GM12865 (cell line): ENCODE results near the gene CAPZB.

Experiments
- DNase-seq: peaks from one replicate; pipeline ENCODE4 v3.0.0; 2010; ENCODE audit warnings: low read depth
- H3K4me3 ChIP-seq: 2 replicates; pipeline ENCODE4 v1.5.1; 2011; ENCODE audit warnings: mild to moderate bottlenecking, low read depth, low read length, control low read depth
- CTCF ChIP-seq: IDR thresholded peaks from 2 replicates; pipeline ENCODE4 v1.5.1; 2011; ENCODE audit warnings: low read length, control low read depth, low read depth, inconsistent platforms; ENCODE audit not compliant: insufficient read depth; ENCODE audit errors: missing control alignments

CAPZB gene

GRCh38 chr1:19437891-19438294 is 47.4 kb downstream of the CAPZB start:
- TF ChIP-seq CTCF: no peak
- DNase-seq: no peak
- no peak overlapping the region for H3K4me3 ChIP-seq

DNA sequence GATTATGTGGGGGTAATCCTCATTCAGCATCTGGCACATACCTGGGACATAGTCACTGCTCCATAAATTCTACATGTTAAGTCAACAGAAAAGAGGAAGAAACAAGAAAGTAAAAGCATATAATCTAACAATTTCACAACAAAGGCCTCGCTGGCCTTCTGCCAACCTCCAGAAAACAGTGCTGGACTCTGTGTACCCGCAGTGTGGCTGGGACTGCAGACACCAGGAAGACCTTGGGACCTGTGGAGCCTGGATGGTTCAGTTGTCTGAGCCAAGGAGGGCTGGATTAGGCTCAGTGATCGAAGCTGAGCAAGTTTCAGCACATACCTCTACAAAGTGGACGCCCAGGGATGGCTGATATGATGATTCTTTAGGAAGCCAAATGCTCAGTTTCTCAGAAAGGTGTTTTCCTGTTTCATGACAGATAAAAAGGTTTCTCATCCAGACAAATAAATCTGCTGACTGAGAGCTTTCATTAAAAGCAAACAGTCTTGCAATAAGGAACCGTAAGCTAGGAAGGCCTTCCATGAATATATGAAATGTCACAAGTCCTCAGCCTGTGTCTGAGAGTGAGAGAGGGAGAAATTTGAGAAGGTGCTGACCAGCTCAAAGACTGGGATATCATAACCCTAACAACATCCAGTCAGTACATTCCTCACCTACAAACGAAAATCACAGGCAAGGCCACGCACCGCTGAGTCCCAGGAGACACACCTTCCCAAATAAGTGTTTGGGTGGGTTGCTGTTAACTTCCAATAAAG is 48.4 kb downstream of the CAPZB start:
- DNase-seq: no peak

DNA sequence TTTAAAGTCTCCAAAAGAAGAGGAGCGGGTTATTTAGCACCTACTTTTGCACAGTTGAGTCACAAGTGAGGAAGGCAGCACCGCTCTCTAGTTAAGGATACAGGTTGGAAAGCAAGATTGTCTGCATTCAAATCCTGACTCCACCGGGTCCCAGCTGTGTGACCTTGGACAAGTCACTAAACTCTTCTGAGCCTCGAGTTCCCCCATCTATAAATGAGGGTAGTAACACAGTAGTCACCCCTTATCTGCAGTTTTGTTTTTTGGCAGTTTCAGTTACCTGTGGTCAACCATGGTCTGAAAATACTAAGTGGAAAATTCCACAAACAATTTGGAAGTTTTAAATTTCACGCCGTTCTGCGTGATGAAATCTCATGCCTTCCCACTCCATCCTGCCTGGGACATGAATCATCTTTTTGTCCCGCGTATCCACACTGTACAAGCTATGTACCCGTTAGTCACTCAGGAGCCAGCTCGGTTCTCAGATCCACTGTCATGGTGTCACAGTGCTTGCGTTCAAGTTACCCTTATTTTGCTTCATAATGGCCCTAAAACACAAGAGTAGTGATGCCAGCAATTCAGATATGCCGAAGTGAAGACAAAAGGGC is 49.4 kb downstream of the CAPZB start:
- no peak overlapping the region for H3K4me3 ChIP-seq
- DNase-seq: no peak

More for the DNA sequence above, 48.4 kb downstream of the CAPZB start:
- TF ChIP-seq CTCF: no peak
- no peak overlapping the region for H3K4me3 ChIP-seq

GRCh38 chr1:19435181-19435580 is 50.2 kb downstream of the CAPZB start:
- H3K4me3 ChIP-seq: no peak overlapping the region
- TF ChIP-seq CTCF: no peak
- no peak for DNase-seq

More for the DNA sequence above, 49.4 kb downstream of the CAPZB start:
- no peak for TF ChIP-seq CTCF

- TF ChIP-seq CTCF: no peak
These were observed 51.7 kb downstream of the CAPZB start for GRCh38 chr1:19433719-19433998.

GRCh38 chr1:19432943-19433718 is 52.2 kb downstream of the CAPZB start:
- no peak overlapping the region for H3K4me3 ChIP-seq
- no peak for TF ChIP-seq CTCF

More at GRCh38 chr1:19433719-19433998, 51.7 kb downstream of the CAPZB start:
- H3K4me3 ChIP-seq: no peak overlapping the region
- DNase-seq: no peak

More at GRCh38 chr1:19432943-19433718, 52.2 kb downstream of the CAPZB start:
- DNase-seq: no peak
